Parathyroid adenoma (tissue), 2 donors: ENCODE results near the gene ZKSCAN1.

ENCODE experiments used
- H2AFZ ChIP-seq: fragments of 300-600 bp; sonication (generic); one replicate; pipeline ENCODE4 v1.7.0; 2017; ENCODE audit warnings: antibody characterized with exemption, mild to moderate bottlenecking
- H3K27ac ChIP-seq: fragments of 300-600 bp; sonication (generic); one replicate; pipeline ENCODE4 v1.7.0; 2017
- H3K27me3 ChIP-seq: fragments of 300-600 bp; sonication (generic); one replicate; pipeline ENCODE4 v1.7.0; 2017; ENCODE audit warnings: low read length; ENCODE audit not compliant: control insufficient read depth, insufficient read depth
- H3K36me3 ChIP-seq: fragments of 300-600 bp; sonication (generic); one replicate; pipeline ENCODE4 v1.7.0; 2017; ENCODE audit warnings: low read length; ENCODE audit not compliant: control insufficient read depth, insufficient read depth
- H3K4me1 ChIP-seq: fragments of 300-600 bp; sonication (generic); one replicate; pipeline ENCODE4 v1.7.0; 2017; ENCODE audit warnings: control low read depth
- H3K4me2 ChIP-seq: fragments of 300-600 bp; sonication (generic); one replicate; pipeline ENCODE4 v1.7.0; 2017; ENCODE audit warnings: low read length
- H3K4me3 ChIP-seq: fragments of 300-600 bp; sonication (generic); one replicate; pipeline ENCODE4 v1.7.0; 2017; ENCODE audit warnings: low read depth, low read length
- H3K79me2 ChIP-seq: fragments of 300-600 bp; sonication (generic); one replicate; pipeline ENCODE4 v1.7.0; 2017; ENCODE audit warnings: control low read depth
- H3K9ac ChIP-seq: fragments of 300-600 bp; sonication (generic); one replicate; pipeline ENCODE4 v1.7.0; 2017; ENCODE audit warnings: mild to moderate bottlenecking
- H3K9me3 ChIP-seq: fragments of 300-600 bp; sonication (generic); one replicate; pipeline ENCODE4 v1.7.0; 2017; ENCODE audit warnings: low read length; ENCODE audit not compliant: control insufficient read depth
- TF ChIP-seq, protein P1 (sequence below): fragments of 300-600 bp; sonication (generic); IDR thresholded peaks from one replicate; pipeline ENCODE4 v1.7.0; 2017; ENCODE audit warnings: antibody characterized with exemption, mild to moderate bottlenecking
- donor health status: primary hyperparathyroidism.

The ZKSCAN1 gene

DNA sequence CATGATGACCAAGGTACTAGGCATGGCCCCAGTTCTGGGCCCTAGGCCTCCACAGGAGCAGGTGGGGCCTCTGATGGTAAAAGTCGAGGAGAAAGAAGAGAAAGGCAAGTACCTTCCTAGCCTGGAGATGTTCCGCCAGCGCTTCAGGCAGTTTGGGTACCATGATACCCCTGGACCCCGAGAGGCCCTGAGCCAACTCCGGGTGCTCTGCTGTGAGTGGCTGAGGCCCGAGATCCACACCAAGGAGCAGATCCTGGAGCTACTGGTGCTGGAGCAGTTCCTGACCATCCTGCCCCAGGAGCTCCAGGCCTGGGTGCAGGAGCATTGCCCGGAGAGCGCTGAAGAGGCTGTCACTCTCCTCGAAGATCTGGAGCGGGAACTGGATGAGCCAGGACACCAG is 41.6 kb downstream of the ZKSCAN1 start:
- Histone ChIP-seq H2AFZ (no peak overlapping the region), H3K36me3 (no peaks in the 10 kb centered on the region), H3K9ac (no peak overlapping the region), H3K4me1 (no peaks in the 10 kb centered on the region), H3K79me2 (peaks cover 11% of the 10 kb centered on the region), H3K27ac (no peak overlapping the region), H3K4me2 (no peak overlapping the region), H3K27me3 (no peaks in the 10 kb centered on the region), H3K9me3 (no peaks in the 10 kb centered on the region), H3K4me3 (no peak overlapping the region)
- TF ChIP-seq, protein P1, sequence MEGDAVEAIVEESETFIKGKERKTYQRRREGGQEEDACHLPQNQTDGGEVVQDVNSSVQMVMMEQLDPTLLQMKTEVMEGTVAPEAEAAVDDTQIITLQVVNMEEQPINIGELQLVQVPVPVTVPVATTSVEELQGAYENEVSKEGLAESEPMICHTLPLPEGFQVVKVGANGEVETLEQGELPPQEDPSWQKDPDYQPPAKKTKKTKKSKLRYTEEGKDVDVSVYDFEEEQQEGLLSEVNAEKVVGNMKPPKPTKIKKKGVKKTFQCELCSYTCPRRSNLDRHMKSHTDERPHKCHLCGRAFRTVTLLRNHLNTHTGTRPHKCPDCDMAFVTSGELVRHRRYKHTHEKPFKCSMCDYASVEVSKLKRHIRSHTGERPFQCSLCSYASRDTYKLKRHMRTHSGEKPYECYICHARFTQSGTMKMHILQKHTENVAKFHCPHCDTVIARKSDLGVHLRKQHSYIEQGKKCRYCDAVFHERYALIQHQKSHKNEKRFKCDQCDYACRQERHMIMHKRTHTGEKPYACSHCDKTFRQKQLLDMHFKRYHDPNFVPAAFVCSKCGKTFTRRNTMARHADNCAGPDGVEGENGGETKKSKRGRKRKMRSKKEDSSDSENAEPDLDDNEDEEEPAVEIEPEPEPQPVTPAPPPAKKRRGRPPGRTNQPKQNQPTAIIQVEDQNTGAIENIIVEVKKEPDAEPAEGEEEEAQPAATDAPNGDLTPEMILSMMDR, result no peak

DNA sequence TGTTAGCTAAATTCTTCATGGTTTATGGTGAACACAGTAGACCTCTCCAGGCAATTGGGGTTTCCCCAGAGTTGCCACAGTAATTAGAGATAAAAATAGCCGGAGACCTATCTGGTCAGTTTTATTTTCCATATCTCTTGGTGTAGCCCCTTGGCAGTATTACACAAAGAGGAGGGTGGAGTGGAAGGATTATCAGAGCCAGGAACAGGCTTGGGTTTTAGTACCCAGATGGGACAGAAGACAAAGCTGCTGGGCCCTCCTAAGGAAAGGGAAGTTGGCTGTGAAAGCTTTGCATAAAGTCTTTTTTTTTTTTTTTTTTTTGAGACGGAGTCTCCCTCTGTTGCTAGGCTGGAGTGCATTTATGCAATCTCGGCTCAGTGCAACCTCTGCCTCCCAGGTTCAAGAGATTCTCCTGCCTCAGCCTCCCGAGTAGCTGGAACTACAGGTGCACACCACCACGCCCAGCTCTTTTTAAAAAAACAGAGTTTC is 43.9 kb downstream of the ZKSCAN1 start:
- no peaks in the 10 kb centered on the region for H3K9me3 ChIP-seq
- no peaks in the 10 kb centered on the region for H3K4me1 ChIP-seq
- H3K4me2 ChIP-seq, result no peak overlapping the region
- peaks cover 4% of the 10 kb centered on the region for H3K79me2 ChIP-seq
- H2AFZ ChIP-seq, result no peak overlapping the region
- H3K4me3 ChIP-seq, result no peak overlapping the region
- H3K9ac ChIP-seq, result no peak overlapping the region
- H3K27ac ChIP-seq, result peak overlapping the region; percentile 1
- H3K27me3 ChIP-seq, result no peaks in the 10 kb centered on the region
- TF ChIP-seq, protein P1, result no peak
- no peaks in the 10 kb centered on the region for H3K36me3 ChIP-seq

DNA sequence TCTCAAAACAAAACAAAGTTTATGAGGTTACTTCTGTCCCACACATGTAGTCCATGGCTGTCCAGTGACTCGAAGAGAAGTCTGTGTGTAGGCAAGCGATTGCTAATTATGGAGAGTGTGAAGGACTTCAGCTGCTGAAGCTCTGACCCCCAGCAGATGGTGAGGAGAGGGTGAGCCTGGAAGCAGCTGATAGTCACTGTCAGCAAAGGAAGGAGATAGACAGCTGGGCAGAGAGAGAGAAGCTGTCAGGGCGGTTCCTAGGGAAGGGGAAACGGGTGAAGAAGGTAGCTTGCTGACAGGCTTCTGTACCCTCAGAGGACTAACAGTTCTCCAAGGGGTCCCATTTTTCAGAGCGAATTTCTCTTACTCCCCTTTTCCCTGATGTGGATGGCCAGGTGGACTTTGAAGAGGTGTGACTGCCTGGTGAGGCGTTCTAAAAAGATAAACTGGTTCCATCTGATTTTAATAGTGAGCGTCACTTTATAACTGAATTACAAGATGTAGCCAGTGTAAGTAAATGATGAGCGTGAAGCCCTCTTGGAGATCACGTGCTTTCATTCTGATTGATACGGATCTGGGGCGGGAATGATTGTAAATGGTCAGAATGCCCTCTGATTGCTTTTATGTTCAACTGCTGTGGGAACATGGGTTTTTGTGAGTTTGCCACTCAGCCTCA is 46.3 kb downstream of the ZKSCAN1 start:
- TF ChIP-seq, protein P1, result no peak
- no peaks in the 10 kb centered on the region for H3K27me3 ChIP-seq
- H2AFZ ChIP-seq, result no peak overlapping the region
- H3K36me3 ChIP-seq, result no peaks in the 10 kb centered on the region
- H3K4me1 ChIP-seq, result no peaks in the 10 kb centered on the region
- H3K9me3 ChIP-seq, result no peaks in the 10 kb centered on the region
- no peak overlapping the region for H3K9ac ChIP-seq
- H3K4me2 ChIP-seq, result no peak overlapping the region
- H3K4me3 ChIP-seq, result no peak overlapping the region
- peaks cover 3% of the 10 kb centered on the region for H3K79me2 ChIP-seq
- no peak overlapping the region for H3K27ac ChIP-seq

DNA sequence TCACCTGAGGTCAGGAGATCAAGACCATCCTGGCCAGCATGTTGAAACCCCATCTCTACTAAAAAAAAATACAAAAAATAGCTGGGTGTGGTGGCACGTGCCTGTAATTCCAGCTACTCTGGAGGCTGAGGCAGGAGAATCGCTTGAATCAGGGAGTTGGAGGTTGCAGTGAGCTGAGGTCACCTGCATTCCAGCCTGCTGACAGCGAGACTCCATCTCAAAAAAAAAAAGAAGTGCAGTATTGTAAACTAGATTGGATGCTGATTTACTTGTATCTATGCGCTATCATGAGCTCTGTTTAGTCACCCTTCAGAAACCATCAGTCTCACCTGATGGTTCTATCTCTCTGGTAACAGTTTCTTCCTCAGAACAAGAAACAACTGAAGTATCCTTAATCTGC is 48.0 kb downstream of the ZKSCAN1 start:
- H3K27ac ChIP-seq, result no peak overlapping the region
- no peak overlapping the region for H3K9ac ChIP-seq
- no peak overlapping the region for H3K4me3 ChIP-seq
- H3K9me3 ChIP-seq, result no peaks in the 10 kb centered on the region
- no peaks in the 10 kb centered on the region for H3K4me1 ChIP-seq
- no peaks in the 10 kb centered on the region for H3K36me3 ChIP-seq
- H3K27me3 ChIP-seq, result no peaks in the 10 kb centered on the region
- TF ChIP-seq, protein P1, result no peak
- no peak overlapping the region for H3K4me2 ChIP-seq
- H2AFZ ChIP-seq, result no peak overlapping the region
- H3K79me2 ChIP-seq, result peaks cover 3% of the 10 kb centered on the region

DNA sequence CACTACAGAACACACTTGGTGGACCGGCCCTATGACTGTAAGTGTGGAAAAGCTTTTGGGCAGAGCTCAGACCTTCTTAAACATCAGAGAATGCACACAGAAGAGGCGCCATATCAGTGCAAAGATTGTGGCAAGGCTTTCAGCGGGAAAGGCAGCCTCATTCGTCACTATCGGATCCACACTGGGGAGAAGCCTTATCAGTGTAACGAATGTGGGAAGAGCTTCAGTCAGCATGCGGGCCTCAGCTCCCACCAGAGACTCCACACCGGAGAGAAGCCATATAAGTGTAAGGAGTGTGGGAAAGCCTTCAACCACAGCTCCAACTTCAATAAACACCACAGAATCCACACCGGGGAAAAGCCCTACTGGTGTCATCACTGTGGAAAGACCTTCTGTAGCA is 48.8 kb downstream of the ZKSCAN1 start:
- Histone ChIP-seq H3K36me3 (no peaks in the 10 kb centered on the region), H3K27ac (no peak overlapping the region)

More for the DNA sequence above, 48.8 kb downstream of the ZKSCAN1 start:
- no peak overlapping the region for H3K9ac ChIP-seq
- H3K4me2 ChIP-seq, result no peak overlapping the region
- TF ChIP-seq, protein P1, result no peak
- no peak overlapping the region for H2AFZ ChIP-seq
- H3K79me2 ChIP-seq, result no peaks in the 10 kb centered on the region
- H3K9me3 ChIP-seq, result no peaks in the 10 kb centered on the region
- H3K4me1 ChIP-seq, result no peaks in the 10 kb centered on the region
- H3K27me3 ChIP-seq, result no peaks in the 10 kb centered on the region
- H3K4me3 ChIP-seq, result no peak overlapping the region
